Measurements from ENCODE around the gene CACNA2D2. TPM values are rescaled to one million over a fixed set of nuclear protein-coding genes. Genes with fewer than 3 reads are reported as not detected.

CACNA2D2 gene
- total and polyA plus RNA-seq, 2 of the 13 experiments (the other 11 are each of a cell fraction or from before 2014, with no cell fraction given): not detected

GRCh38 chr3:50337175-50337861 lies 166.1 kb downstream of the CACNA2D2 start (continued):
- peak; percentile 84; the same call in 1 of the 2 replicates for TF ChIP-seq CBFB (CRISPR knock-in tag; IDR thresholded peaks at IDR 0.05)
- peak; percentile 81 for TF ChIP-seq MNT (IDR thresholded peaks at IDR 0.05)
- no peak for TF ChIP-seq ZNF234 (CRISPR knock-in tag; conservative IDR thresholded peaks at IDR 0.05)
- TF ChIP-seq ZNF577 (CRISPR knock-in tag; IDR thresholded peaks at IDR 0.05; ENCODE audit: borderline replicate concordance, low read depth): no peak
- TF ChIP-seq ZNF512B (CRISPR knock-in tag; IDR thresholded peaks at IDR 0.05; ENCODE audit: borderline replicate concordance): no peak
- TF ChIP-seq ESRRA (CRISPR knock-in tag; IDR thresholded peaks at IDR 0.05; ENCODE audit: low read depth): peak; percentile 21; the same call in 1 of the 2 replicates
- TF ChIP-seq, protein P1, sequence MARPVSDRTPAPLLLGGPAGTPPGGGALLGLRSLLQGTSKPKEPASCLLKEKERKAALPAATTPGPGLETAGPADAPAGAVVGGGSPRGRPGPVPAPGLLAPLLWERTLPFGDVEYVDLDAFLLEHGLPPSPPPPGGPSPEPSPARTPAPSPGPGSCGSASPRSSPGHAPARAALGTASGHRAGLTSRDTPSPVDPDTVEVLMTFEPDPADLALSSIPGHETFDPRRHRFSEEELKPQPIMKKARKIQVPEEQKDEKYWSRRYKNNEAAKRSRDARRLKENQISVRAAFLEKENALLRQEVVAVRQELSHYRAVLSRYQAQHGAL (CRISPR knock-in tag; IDR thresholded peaks at IDR 0.05; ENCODE audit: not compliant biosample characterization): no peak
- TF ChIP-seq TARDBP (CRISPR knock-in tag; IDR thresholded peaks at IDR 0.05): peak; percentile 87
- TF ChIP-seq, protein P2, sequence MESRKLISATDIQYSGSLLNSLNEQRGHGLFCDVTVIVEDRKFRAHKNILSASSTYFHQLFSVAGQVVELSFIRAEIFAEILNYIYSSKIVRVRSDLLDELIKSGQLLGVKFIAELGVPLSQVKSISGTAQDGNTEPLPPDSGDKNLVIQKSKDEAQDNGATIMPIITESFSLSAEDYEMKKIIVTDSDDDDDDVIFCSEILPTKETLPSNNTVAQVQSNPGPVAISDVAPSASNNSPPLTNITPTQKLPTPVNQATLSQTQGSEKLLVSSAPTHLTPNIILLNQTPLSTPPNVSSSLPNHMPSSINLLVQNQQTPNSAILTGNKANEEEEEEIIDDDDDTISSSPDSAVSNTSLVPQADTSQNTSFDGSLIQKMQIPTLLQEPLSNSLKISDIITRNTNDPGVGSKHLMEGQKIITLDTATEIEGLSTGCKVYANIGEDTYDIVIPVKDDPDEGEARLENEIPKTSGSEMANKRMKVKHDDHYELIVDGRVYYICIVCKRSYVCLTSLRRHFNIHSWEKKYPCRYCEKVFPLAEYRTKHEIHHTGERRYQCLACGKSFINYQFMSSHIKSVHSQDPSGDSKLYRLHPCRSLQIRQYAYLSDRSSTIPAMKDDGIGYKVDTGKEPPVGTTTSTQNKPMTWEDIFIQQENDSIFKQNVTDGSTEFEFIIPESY (CRISPR knock-in tag; IDR thresholded peaks at IDR 0.05): peak; percentile 42; the same call in 1 of the 2 replicates
- 0 out of 2 replicates have a peak, but pooled peaks have one; percentile 66 for TF ChIP-seq ZNF34 (CRISPR knock-in tag; IDR thresholded peaks at IDR 0.05; ENCODE audit: borderline replicate concordance)
- TF ChIP-seq ZBTB1 (CRISPR knock-in tag; IDR thresholded peaks at IDR 0.05; ENCODE audit: borderline replicate concordance): no peak
- TF ChIP-seq ZNF556 (CRISPR knock-in tag; IDR thresholded peaks at IDR 0.05; ENCODE audit: borderline replicate concordance): peak; percentile 11; the same call in 1 of the 2 replicates
- TF ChIP-seq SOX13 (IDR thresholded peaks at IDR 0.05): no peak
- peak in 1 of 2 experiments; percentile 45; a peak in 1 of 4 replicates for TF ChIP-seq SOX13 (CRISPR knock-in tag; conservative IDR thresholded peaks at IDR 0.05 in 1 of 2, IDR thresholded peaks at IDR 0.05 in 1 of 2)
- 0 out of 2 replicates have a peak, but pooled peaks have one; percentile 59 for TF ChIP-seq SNAPC4 (CRISPR knock-in tag; IDR thresholded peaks at IDR 0.05)

Measured in HepG2 (cell line).